Fibroblast of skin of right quadriceps (primary cell): ENCODE data around the gene UBE2E3.

Source experiments
- DNase-seq: peaks from one replicate; pipeline ENCODE4 v3.0.0-alpha.2; 2013

The UBE2E3 gene

DNA sequence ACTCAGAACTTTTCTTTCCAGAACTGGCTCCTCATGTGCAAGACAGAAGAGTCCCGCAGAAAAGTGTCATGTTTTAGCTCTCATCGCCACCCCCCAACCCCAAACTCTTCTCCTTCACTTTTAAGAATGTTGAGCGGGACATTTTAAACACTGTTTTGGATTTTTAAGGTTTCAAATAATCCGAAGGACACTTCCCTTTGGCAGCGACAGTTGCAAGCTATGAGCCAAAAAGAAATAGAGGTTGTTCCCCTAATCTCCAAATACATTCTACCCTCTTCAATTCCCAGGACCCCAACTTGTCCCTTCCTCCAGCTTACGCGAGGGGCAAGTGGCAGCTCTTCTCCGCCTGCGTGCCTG lies 678 bp upstream of the UBE2E3 start:
- no peak for DNase-seq

DNA sequence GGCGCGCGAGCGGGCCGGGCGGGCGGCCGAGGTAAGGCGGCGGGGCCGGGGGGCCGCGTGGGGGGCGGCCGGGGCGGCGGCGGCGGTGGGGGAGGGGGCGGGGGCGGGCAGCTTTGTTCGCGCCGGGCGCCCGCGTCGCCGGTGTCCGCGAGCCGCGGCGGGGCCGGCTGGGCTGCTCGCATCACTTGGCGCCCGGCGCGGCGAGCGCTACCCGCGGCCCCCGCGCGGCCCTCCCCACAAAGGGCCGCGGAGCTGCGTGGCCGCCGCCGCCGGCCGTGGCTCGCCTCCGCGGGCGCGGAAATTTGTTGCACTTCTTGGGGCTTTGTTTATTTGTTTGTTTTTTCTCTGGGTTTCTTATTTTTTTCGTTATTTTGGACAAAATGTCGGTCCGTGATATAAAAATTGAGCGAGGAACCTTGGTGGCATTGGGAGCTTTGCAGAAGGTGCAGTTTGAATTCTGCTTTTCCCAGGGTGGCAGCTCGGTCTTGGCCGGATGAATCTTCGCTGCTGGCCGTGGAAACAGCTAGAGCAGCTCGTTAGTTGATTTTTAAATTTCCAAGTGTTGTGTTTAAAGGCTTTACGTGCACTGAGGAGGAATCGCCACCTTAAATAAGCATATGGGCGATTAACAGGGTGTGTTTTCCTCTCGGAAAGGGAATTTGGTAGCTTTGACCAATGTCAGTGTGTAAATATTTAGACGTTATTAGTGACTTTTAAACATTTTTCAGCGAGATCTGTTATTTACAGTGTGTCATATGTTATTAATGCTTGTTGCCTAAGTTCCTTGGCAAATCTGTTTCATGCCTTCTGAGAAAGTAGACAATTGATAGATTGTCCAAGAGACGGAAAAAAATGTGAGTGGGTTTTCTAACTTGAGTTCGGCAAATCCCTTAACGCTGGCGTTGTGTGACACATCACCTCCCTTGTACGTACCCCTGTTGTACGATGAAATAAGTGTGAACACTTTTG lies 822 bp downstream of the UBE2E3 start:
- DNase-seq, result peak; percentile 35

DNA sequence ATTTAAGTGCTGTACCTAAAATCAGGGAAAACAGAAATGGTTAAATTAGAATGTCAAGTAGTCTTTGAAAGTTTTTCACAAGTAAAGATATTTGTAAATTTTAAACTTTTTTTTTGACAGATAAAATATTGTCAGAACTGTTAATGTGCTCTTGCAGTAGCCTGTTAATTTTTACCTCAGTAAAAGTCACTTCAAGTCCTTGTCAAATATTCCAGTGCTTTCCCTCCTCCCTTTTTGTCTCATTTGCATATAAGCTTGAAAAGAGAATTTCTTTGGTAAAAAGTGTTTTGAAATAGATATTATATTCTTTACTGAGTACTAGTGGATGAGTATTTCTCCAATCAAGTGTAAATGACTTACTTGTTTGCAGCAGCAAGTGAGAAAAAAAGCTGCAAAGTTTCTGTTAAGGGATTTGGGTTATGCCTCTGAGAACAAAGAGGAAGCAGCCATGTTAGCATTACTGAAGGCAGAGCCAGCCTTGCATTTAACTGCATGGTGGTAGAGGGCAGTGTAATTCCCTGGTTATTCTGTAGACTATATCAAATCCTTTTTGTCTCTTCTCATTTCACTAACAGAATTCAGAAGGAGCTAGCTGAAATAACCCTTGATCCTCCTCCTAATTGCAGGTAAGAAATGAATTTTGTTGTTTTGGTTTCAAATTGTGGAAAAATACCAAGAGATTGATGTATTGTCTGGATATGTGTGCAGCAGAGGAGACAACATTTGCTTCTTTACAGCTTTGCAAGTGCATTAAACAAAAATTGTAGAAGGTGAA lies 3.2 kb downstream of the UBE2E3 start:
- peak; percentile 62 for DNase-seq

DNA sequence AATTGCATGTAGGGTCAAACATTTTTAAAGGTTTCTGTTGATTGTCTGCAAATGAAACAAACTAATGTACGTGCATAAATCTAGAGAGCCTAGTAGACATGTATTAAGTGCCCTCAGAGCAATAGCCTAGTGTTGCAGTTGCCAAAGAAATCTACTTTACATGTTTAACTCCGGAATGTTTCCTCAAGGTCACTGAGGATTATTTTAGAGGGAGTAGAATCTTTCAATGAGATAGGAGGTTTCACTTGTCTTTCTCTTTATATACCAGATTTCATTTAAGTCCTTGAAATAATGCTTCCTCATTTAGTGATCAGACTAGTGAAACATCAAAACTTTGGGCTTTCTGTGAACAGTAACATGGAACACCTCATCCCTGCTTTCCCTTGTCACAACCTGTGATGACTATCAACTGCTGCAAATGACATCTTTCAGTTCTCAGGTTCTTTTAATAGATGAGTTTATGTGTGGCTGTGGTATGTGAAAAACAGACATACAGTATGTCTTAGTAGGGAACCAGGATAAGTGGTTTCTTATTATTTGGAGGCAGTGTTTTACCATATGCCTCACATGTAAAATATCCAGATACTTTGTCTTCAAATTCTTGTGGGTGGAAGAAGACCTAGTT lies 5.5 kb downstream of the UBE2E3 start:
- DNase-seq, result no peak

DNA sequence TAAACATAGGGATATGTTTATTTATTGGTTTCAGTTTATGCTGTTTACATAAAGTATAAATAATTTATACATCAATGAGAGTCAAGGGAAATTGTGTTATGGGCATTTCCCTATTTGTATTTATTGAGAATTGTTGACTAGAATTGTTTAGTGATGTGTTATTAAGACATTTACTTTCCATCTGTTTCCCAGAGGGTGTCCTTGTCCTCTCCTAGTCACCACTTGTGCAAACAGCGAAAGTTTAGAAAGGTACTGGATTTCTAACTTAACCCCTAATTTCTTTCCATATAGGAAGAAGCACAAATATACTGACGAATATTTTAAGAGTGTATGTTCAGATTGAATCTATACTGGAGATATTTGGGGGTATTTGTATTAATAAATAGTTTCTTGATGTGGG lies 6.7 kb downstream of the UBE2E3 start:
- no peak for DNase-seq

DNA sequence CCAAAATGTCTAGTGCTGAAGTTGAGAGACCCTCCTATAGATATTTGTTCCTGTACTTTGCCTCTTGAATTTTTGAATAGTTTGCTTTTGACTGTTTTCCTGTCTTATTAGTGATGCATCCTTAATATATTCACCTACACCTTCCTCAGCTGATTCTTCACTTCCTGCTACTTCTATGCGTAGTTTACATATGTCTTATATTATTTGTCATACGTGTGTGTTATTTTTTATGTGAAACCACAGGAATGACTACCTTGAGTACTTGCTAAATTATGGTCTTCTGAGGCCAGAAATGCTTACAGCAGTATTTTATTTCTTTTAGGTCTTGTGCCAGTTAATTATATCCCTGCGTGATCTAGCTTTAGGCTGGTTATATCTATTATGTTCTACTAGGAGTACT lies 9.9 kb downstream of the UBE2E3 start:
- peak; percentile 37 for DNase-seq

DNA sequence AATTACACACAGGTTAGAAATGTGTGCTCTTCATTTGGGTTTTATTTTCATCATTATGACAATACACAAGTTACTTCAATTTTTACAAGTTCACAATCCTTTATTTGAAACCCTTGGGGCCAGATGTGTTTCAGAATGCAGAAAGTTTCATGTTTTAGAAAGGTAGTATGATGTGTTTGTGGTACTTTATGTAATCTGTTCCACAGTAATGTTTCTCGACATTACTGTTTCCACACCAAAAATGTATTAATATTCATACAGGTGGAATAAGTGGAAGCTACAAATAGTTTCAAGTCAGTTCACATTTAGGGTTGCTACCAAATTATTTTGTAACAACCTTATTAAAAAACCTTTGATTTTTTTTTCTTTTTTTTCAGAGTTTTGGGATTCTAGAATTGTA lies 10.4 kb downstream of the UBE2E3 start:
- no peak for DNase-seq

DNA sequence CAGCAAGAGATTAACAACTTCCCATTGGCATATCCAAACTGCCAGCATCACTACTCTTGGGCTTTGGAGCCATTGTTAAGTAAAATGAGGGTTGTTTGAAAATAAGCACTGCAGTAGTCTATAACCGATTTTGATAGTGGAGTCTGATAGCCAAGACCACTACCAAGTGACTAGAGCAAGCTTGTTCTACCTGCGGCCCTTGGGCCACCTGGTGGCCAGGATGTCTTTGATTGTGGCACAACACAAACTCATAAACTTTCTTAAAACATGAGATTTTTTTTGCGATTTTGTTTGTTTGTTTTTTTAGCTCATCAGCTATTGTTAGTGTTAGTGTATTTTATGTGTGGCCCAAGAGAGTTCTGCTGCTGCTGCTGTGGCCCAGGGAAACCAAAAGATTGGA lies 11.0 kb downstream of the UBE2E3 start:
- no peak for DNase-seq

DNA sequence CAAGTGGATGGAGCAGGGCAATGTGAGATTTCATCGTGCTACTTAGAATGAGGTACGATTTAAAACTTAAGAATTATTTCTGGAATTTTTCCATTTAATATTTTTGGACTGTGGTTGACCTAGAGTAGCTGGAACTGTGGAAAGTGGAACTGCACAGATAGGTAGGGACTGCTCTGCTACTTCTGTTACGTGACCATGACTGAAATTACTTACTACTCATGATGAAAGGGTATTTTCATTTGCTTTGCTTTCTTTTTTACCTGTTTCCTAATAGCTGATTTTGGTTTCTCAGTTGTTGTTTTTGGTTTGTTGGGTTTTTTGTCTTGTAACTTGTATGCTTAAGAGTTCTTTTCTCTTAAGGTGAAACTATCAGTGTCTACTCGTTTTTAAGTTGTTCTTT lies 11.4 kb downstream of the UBE2E3 start:
- no peak for DNase-seq

DNA sequence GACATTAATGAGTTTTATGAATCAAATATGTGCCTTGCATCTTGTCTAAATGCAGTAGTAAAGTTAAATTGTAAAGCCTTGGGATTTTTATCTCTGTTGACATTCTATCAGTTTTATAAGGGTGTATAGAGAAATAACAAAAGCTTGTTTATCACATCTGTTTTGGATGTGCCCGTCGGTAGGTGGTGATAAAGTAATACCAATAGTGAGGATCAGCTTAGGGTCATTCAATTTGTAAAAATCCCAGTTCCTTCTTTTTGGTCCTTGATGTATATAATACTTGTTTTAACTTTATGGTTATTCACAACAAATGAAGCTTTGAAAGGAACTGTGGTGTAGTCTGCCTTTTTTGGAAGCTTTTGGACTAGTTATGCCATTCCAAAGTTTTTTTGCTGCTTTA lies 12.6 kb downstream of the UBE2E3 start:
- DNase-seq, result no peak

DNA sequence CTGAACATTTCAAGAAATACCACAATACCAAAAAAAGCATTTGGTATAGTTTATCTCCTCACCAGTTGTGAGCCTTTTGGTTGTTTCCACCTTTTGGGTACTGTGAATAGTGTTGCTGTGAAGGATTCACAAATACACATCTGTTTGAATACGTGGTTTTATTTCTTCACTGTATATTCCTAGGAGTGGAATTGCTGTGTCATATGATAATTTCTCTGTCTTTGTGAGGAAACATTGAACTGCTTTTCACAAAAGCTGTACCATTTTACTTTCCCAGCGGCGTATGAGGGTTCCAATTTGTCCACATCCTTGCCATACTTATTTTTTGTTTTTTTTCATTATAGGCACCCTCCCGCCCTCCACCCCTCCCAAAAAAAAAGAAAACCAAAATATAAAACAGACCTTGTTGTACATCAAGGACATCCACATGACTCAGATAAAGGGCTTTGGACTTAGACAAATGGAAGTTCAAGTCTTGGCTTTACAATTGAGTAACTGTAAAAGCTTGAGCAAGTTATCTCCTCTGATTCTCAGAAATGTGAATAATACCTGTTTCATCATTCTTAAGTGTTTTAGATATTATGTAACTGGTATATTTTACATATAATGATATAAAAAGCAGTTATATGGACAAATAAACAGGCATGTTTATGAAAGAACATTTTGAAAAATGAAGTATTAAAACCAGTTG lies 19.0 kb downstream of the UBE2E3 start:
- DNase-seq, result no peak

DNA sequence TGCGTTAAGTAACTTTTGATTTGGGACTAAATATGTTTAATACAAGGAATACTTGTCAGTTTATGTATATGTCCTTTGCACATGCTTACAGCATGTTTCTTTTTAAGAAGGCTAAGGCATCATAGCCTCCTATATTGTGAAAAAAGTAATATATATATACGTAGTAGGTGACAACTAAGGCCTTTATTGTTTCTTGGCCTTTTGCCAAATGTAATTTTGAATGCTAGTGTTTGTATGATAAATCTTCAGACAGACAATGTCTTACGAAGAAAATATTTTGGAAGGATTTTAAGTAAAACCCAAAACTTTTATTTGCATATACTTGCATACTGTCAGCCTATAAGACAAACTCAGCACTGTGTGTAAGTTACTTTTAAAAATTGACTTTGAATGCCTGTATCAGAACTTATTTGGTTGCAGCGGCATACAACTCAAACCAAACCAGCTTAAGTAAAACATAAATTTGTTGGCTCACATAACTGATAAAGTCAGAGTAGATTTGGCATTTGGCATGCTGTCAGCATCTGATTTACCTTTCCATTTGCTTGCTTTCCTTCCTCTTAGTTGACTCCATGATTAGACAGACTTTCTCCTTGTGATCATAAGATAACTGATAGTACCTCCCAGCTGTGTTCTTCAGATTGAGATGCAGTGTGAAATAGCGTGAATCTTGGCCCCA lies 24.4 kb downstream of the UBE2E3 start:
- DNase-seq, result no peak

DNA sequence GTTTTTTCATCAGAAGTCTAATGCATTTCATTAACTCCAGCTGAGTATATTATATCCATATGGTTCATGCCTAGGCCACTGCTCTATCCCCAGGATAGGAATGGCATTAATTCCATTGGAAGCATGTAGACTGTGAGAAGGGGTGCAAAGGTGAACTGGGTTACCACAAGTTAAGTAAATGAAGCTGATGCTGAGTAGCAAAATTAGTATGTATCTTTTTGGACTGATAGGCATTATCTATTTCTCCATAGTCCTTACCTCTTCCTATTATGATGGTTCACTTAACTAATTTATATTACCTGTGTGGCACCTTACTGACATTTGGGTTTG lies 24.9 kb downstream of the UBE2E3 start:
- DNase-seq, result no peak

DNA sequence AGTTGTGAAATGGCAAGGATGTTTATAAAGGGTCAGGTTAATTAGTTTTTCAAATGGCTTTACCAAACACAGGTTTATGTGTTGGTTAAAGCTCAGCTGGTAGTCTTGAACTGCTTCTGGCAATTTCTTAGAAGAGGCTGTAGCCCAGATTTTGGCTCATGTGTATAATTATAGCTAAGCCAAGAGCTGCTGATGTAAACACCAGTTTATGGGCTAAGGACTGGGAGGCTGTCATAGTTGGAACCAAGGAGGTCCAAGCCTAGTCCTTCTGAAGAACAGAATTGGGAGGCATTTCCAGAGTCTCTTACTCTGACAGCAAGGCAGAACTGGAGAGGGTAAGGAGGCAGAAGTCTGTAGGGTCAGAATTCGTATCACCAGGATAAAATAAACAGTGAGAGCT lies 25.4 kb downstream of the UBE2E3 start:
- no peak for DNase-seq

DNA sequence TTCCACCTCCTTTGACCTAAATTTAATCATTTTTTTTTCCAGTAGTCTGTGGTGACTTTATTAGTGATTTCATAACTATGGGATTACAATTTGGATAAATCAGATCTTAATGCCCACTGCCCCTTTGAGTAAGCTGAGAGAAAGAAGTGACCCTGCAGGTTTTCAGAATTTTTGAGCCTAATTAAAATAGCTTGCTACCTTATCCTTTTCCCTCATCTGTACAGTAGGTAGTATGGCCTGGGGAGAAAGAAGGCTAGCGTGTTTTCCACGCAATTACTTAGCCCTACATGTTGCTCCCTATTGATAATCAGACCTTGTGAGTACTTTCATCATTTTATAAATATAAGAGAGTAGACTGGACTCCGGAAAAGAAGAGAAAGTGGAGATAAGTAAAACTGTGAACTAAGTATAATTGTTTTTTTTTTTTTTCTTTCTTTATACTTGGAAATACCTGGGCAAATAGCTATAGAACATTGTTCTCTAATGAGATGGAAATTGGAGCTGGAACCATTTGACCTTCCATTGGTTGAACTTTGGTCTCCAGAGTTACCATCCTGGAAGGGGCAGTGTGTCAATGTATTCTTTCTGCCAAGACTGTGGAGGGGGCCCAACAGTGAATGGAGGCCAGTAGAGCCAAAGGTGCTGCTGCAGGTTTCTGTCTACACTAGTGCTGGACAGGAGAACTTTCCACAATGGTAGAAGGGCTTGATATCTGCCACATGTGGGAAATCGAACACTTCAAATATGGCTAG lies 26.9 kb downstream of the UBE2E3 start:
- no peak for DNase-seq

DNA sequence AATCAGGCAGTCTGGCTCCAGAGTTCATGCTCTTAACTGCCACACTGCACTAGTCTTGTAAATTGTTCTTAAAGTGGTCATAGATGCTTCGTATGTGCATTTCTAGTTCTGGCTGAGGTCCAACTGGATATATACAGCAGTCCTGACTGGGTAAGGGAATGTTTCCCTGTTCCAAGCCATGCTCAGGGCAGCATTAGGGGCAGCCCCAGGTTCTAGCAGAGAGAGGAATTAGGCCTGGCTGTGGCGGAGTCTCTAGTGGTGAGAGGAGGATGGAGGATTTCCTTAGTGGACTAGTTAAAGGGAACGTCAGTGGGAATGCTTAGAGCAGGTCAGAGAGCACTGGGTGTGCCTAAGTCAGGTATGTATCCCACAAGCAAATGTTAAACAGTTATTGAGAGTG lies 28.0 kb downstream of the UBE2E3 start:
- DNase-seq, result peak; percentile 14

DNA sequence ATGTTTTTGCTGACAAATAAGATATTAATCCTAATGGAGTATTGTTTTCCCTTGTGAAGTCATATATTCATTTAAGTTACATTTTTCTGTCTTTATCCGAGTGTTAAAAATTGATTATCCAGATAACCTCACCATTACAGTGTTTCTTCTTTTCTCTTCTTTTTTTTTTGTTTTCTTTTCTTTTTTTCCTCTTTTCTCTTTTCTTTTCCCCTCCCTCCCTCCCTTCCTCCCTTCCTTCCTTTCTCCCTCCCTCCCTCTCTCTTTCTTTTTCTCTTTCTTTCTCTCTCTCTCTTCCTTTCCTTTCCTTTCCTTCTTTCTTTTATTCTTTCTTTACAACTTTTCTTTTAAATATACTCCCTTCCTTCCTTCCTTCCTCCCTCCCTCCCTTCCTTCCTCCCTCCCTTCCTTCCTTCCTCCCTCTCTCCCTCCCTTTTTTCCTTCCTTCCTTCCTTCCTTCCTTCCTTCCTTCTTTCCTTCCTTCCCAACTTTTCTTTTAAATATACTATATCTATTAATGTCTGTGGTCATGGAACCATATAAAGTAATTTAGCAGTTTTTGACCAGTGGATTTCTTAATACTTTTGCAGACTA lies 40.9 kb downstream of the UBE2E3 start:
- DNase-seq, result no peak

DNA sequence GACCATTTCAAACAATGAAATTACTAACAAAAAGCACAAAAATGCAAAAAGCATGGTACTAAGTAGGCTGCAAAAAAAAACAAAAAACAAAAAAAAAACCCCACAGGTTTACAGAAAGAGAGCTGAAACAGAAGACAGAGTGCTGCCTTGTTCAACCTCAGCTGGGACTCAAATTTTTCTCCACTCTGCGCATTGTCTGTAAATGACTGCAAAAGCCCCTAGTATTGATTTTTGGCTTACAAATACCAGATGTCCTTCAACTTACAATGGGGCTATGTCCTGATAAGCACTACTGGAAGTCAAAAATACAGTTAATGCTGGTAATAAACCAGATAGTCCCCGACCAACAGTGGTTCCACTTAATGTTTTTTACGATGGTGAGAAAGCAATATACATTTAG lies 42.2 kb downstream of the UBE2E3 start:
- no peak for DNase-seq

DNA sequence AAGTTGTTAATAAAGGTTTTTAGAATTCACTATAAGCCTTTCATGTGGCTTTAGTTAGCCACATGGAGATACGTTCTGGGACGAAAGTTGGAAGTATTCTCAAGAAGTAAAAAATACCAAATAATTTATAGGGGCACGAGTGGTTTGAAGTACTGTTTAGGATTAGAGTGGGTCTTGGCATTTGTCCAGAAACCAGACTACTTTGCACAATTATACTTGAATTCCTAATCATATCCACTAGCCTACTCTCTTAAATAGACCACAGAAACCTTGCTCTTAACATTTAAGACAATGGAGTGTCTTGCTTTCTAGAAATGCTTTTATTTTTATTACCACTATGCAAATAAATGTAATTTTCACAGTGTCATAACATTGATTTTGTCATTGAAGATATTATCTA lies 44.6 kb downstream of the UBE2E3 start:
- DNase-seq, result peak; percentile 39

DNA sequence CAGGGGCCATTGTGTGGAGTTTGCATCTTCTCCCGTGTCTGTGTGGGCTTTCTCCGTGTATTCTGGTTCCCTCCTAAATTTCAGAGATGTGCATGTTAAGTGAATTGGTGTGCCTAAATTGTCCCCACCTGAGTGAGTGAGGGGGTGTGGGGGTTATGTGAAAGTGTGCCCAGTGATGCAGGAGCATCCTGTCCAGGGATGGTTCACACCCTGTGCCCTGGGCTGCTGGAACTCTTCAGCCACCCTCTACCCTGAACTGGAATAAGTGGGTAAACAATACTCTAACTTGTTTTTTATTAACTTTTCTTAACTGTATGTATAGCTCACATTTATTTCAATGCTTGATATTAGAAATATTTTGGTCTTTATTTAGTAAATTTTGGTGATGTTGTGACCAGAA lies 56.0 kb downstream of the UBE2E3 start:
- no peak for DNase-seq

DNA sequence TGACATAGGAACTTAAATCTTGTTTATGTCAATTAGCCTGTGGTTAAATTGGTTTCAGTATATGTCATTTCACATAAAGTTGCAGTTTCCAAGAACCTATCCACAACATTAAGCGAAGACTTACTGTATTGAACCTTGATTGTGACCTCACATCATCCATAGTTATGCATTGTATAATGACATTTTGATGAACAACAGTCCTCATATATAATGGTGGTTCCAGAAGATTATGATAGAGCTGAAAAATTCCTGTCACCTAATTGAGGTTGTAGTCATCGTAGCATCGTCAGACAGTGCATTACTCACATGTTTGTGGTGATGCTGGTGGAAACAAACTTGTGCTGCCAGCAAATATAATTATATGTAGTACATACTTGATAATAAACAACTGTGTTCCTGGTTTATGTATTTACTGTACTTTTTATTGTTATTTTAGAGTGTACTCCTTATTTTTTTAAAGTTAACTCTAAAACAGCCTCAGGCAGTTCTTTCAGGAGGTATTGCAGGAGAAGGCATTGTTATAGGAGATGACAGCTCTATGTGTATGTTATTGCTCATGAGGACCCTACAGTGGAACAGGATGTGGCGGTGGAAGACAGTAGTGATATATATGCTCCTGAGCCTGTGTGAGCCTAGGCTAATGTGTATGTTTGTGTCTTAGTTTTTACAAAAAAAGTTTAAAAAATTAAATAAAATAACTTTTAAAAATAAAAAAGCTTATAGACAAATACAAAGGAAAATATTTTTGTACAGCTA lies 56.6 kb downstream of the UBE2E3 start:
- DNase-seq, result peak; percentile 89
